GM10266 (cell line): ENCODE results near the gene LIN7A.

ENCODE experiments used
- DNase-seq: peaks from one replicate; pipeline ENCODE4 v3.0.0; 2012; ENCODE audit errors: extremely low spot score
- CTCF ChIP-seq: IDR thresholded peaks from 2 replicates; pipeline ENCODE4 v1.5.1; 2012; ENCODE audit warnings: mild to moderate bottlenecking, low read depth; ENCODE audit not compliant: control insufficient read depth, insufficient read depth; ENCODE audit errors: missing control alignments

The LIN7A gene

DNA sequence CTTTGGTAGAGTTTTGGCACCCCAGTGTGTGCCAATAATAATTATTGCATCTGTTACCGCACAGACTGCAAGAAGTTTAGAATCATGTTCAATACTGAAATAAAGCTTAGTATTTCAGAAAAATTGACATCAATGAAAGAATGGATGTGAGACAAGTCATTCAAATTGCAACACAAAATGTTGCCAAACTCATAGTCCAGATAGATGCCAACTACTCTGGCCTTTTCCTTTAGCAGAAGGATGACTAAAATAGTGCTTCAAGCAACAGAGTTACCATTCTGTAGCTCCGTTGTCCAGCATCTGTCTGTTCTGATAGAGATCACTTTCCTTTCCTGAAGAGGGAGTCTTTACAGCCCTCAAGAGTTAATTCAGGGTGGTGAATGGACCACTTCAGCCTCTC lies 77.5 kb downstream of the LIN7A start:
- TF ChIP-seq CTCF = no peak
- DNase-seq = no peak

GRCh38 chr12:80858356-80858755 lies 79.4 kb downstream of the LIN7A start:
- DNase-seq = no peak
- no peak for TF ChIP-seq CTCF

GRCh38 chr12:80857311-80857710 lies 80.4 kb downstream of the LIN7A start:
- DNase-seq = no peak
- no peak for TF ChIP-seq CTCF

DNA sequence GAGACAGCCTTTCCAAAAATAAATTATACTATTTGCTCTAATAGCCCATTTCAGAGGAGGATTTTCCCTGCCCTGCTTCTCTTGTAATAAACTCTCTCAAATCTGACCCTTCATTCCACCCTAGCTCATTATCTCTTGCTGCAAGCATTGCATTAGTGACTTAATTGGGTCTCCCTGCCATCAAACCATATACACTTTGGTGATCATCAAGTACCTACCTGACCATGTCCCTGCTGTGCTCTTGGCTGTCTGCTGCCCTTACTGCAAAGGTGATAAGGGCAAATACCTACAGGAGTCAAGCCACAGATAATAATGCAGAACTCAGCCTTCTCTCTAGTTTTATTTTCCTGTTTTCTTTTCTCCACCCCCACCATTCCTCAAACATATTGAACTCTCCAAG lies 88.4 kb downstream of the LIN7A start:
- DNase-seq = no peak
- TF ChIP-seq CTCF = no peak

DNA sequence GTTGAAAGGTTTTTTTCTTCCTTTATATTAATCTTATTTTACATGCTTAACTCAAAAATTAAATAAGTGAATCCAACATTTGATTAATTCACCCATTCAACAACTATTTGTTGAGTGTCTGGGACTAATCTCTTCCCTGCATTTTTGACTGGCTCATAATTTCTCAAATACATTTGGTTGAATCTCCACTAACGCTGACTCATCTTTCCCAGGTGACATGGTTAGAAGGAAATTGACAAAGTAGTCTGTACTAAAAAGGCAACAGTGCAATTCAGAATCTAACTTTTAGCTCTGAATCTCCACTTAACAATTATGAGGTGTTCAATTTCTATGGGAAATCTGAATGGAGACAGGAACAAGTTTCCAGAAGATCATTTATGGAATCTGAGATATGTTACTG lies 88.9 kb downstream of the LIN7A start:
- TF ChIP-seq CTCF = no peak
- no peak for DNase-seq

DNA sequence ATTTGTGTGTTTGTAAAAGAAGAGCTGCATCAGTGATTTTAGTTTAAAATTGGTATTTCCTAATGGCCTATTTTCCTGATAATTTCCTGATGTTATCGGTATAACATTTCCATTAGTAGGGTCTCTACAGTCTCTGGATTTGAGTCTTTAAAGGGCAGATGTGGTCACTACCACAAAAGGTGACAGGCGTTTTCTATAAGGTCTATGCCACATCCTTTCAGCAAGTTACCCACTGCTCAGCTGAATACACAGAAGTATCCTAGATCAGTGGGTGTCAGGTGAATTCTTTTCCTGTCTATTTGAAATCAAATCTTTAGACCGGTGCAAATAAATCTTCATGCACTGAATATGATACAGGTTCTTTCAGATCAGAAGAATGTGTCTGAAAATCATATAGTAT lies 90.2 kb downstream of the LIN7A start:
- no peak for DNase-seq
- no peak for TF ChIP-seq CTCF

- no peak for DNase-seq
- TF ChIP-seq CTCF = no peak
These were observed 90.8 kb downstream of the LIN7A start for GRCh38 chr12:80846952-80847351.
